ENCODE measurements around the gene INPP4B.
"Not testable (repeated sequence)": the region's sequence is repeated elsewhere in the genome, so short reads cannot be mapped to it uniquely, and the experiment has no call there.

The INPP4B gene

GRCh38 chr4:142077048-142077447 lies 769.1 kb downstream of the INPP4B start:
- no peak for DNase-seq (ENCODE audit: low spot score)

DNA sequence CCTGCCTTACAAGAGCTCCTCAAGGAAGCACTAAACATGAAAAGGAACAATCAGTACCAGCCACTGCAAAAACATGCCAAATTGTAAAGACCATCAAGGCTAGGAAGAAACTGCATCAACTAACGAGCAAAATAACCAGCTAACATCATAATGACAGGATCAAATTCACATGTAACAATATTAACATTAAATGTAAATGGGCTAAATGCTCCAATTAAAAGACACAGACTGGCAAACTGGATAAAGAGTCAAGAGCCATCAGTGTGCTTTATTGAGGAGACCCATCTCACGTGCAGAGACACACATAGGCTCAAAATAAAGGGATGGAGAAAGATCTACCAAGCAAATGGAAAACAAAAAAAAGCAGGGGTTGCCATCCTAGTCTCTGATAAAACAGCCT lies 777.8 kb downstream of the INPP4B start:
- DNase-seq (ENCODE audit: low spot score), result not testable (repeated sequence)

GRCh38 chr4:142066562-142066961 lies 779.5 kb downstream of the INPP4B start:
- DNase-seq (ENCODE audit: low spot score), result not testable (repeated sequence)

GRCh38 chr4:142065086-142065647 lies 780.9 kb downstream of the INPP4B start:
- DNase-seq (ENCODE audit: low spot score), result no peak

DNA sequence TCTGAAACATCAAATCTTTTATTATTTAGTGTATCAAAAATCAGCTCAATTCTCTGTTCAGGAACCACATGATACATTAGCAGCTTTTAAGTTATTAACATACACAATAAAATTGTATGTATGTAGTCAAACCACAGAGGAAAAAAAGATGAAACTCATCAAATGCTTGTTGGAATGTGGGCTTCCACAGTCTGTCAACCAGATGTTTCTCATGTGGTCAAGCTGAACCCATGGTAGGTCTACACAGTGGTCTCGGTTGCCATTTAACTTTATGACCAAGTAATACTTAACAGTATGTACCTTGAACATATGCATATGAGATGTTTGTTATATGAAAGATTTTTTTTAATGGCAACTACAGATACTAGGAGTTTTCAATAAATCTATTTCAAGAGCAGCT lies 781.9 kb downstream of the INPP4B start:
- DNase-seq (ENCODE audit: low spot score), result peak; percentile 9

DNA sequence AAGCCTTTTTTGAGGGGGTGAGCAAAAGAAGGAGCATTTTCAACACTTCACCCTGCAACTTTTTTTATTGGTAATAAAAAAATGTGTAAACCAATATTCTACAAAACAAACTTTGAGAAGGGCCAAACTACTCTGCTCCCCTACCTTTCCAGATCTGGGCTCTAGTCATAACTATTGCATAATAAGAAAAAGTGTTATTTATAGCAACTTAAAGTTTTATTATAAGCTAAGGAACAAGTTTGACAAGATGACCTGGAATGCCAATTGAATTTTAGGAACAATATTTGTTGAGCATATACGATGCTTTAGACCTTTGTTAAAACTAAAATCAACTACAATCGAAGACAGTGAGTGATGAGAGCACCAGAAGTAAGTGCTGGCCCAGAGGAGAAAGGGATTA lies 800.1 kb downstream of the INPP4B start:
- no peak for DNase-seq (ENCODE audit: low spot score)

DNA sequence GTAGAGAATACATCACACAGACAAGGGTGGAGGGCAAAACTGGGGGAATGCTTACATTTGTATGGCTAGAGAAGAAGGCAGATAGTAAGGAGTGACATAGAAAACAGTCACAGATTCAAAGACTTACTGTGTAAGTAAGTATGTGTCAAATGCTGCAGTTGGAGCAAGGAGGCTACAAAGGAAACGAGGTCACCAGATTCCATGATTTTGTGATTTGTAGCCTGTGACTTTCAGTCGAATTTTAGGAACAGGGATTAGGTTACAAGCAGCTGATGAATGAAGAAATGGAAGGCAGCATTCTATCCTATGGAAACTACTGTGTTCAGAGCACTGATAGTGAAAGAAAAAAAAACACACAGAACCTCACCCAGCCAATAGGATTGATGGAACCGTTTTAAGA lies 801.8 kb downstream of the INPP4B start:
- DNase-seq (ENCODE audit: low spot score), result no peak

- no peak for DNase-seq (ENCODE audit: low spot score)
These were observed 802.6 kb downstream of the INPP4B start for GRCh38 chr4:142043509-142043908.

- DNase-seq (ENCODE audit: low spot score), result no peak
These were observed 804.3 kb downstream of the INPP4B start for GRCh38 chr4:142041788-142042187.

DNA sequence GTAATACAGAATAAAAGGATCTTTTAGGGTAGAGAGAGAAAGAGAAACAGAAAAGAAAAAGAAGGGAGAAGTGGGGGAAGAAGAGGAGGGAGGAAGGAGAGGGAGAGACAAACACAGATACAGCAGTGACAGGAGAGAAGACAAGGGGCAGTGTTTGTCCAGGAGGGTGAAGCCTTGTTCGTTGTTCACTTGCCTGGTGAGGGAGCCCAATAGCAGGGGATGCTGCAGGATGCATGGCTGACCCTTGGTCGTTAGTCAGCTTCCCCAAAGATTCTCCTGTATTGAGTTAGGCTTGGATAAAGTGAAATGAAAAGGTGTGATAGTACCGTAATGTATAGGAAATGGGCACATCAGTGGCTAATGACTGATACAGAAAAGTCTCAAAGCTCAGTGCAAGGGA lies 806.1 kb downstream of the INPP4B start:
- DNase-seq (ENCODE audit: low spot score), result no peak

DNA sequence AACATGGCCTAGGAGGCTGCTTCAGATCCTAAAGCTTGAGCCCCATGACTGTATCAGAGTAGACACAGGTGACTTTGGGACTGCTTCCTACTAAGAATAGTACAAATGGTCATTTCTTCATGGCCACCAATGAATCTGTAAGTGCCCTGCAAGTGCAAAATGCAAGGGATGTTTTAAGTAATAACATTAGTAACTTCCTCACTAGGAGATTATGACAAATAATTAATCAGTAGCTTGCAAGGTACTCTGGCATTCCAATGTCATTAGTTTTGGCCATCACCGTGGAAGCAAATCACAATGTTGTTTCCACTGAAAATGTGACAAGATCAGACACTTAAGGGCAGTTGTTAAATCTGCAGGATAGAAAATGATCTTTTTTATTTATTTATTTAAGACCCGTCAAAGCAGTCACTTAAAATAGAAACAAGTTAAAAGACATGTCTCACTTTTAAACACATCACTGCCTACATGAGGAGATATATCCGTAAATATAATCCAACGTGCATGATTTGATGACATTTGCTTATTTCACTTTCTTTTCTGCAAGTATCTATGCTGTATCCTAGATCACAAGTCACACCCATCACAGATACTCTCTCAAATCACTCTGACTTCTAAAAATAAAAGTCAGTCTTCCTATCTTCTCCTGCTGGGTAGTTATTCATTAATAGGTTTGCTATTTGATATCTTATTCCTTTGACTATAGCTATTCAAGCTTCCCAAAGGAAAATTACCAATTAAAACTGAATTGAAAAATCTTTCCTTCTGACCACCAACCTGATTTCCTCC lies 809.1 kb downstream of the INPP4B start:
- DNase-seq (ENCODE audit: low spot score), result no peak

- no peak for DNase-seq (ENCODE audit: low spot score)
These were observed 810.5 kb downstream of the INPP4B start for GRCh38 chr4:142035566-142035965.

- no peak for DNase-seq (ENCODE audit: low spot score)
These were observed 812.0 kb downstream of the INPP4B start for GRCh38 chr4:142034101-142034500.

DNA sequence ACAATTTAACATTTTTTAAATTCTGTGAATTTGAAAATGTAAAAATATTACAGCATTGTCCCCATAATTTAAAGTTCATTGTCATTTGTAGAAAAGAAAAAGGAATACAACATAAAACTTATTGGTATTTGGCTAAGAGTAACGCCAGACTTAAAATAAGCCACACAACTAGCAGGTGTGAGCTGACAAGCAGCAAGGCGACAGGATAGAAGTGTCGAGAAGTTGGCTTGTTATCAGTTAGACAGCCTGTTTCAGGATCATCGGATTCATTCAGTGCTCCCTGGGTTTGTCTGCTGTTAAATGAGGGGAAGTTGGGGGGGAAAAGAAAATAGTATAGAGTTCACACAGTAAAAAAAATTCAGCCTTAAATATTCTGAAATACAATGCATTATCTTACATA lies 816.1 kb downstream of the INPP4B start:
- DNase-seq (ENCODE audit: low spot score), result no peak

DNA sequence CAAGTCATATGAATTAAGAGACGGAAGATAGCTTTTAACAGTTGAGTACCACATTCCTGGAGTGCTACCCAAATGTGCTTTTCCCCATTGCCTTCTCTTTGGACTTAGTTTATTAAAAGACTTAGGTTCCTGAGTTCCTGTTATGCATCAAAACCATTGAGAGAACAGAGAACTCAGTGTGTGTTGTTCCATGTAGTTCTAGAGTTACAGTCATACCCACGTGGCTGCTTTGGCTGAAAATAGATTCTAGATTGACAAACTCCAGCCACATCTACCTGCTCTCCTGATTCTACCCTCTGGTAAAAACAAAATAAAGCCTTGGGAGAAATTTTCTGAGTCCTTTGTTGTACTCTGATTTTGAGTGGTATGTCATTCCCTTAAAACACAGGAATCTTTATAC lies 824.3 kb downstream of the INPP4B start:
- DNase-seq (ENCODE audit: low spot score), result no peak

- no peak for DNase-seq (ENCODE audit: low spot score)
These were observed 824.9 kb downstream of the INPP4B start for GRCh38 chr4:142021181-142021580.

GRCh38 chr4:142016031-142016430 lies 830.1 kb downstream of the INPP4B start:
- no peak for DNase-seq (ENCODE audit: low spot score)

DNA sequence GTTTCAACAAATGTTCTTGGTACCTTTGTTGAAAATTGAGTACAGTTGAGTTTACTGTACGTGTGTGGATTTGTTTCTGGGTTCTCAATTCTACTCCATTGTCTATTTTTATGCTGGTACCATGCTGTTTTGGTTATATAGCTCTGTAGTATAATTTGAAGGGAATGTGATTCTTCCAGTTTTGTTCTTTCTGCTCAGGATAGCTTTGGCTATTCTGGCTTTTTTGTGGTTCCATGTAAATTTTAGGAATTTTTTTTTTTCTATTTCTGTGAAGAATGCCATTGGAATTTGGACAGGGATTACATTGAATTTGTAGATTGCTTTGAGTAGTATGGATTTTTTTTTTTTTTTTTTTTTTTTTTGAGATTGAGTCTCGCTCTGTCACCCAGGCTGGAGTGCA lies 836.4 kb downstream of the INPP4B start:
- no peak for DNase-seq (ENCODE audit: low spot score)

GRCh38 chr4:142005519-142005918 lies 840.6 kb downstream of the INPP4B start:
- no peak for DNase-seq (ENCODE audit: low spot score)

DNA sequence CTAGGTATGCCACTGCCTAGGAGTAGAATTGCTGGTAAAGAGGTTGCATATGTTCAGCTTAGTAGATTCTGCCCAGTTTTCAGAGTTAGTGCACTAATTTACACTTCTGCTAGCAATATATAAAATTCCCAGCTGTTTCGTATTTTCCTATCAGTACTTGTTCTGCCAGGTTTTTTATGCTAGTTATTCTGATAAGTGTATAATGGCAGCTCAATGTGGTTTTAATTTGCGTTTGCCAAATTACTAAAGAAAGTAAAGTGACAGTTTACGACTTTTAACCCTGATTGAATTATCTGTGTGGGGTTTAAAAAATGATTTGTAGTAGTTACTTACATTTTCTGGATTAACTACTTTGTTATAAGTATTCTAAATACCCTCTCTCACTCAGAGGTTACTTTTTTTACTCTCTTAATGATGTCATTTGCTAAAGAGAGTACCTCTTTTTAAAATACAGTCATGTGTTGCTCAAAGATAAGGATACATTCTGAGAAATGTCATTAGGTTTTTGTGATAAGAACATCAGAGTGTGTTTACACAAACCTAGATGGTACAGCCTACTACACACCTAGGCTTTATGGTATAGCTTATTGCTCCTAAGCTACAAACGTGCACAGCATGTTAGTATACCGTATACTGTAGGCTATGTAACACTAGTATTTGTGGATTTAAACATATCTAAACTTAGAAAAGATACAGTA lies 846.5 kb downstream of the INPP4B start:
- DNase-seq (ENCODE audit: low spot score), result no peak

DNA sequence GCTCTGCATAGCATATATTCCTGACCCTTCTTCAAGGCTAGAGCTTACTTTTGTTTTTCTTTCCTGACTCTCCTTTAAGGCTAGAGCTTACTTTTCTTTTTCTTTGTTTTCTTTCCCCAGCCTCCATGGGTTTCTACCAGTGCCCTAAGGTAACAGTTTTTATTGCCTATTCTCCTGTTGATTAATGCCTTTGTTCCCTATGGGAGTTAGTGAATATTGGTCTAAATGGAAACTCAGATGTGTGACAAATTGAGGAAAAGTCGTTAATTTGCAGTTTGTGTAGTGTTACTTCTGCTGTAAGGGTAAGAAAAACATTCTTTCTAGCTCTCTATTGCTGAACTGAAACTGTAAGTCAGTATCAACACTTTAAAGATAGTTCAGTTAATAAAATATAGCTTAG lies 851.0 kb downstream of the INPP4B start:
- no peak for DNase-seq (ENCODE audit: low spot score)

- no peak for DNase-seq (ENCODE audit: low spot score)
These were observed 868.7 kb downstream of the INPP4B start for GRCh38 chr4:141977433-141977832.
